Omental fat pad (tissue), 4 donors: ENCODE measurements around the gene DDX39A. TPM values are rescaled to one million over a fixed set of nuclear protein-coding genes. Genes with fewer than 3 reads are reported as not detected.
"Not testable (repeated sequence)": the region's sequence is repeated elsewhere in the genome, so short reads cannot be mapped to it uniquely, and the experiment has no call there.

Experiments
- ATAC-seq: fragments of 150-250 bp; one replicate; pipeline ENCODE4 v1.9.1; 2016; ENCODE audit warnings: mild to moderate bottlenecking, moderate library complexity; ENCODE audit not compliant: low FRiP score
- DNase-seq: peaks from one replicate; pipeline ENCODE4 v3.0.0-alpha.2; 2019; ENCODE audit warnings: low spot score
- total RNA-seq, 4 donors: library from RNA; depleted of rRNA; stranded (reverse); fragments of >200 nt; gene quantifications; one replicate each; pipeline ENCODE4 v1.1.0, GENCODE V29; 2016
- TF ChIP-seq, protein P1 (sequence below), 3 donors: fragments of 450-650 bp; IDR thresholded peaks; one replicate each; pipeline ENCODE4 v1.5.1; 2016 to 2017; ENCODE audit warnings: antibody characterized with exemption in 3 of 3, mild to moderate bottlenecking in 3 of 3, moderate library complexity in 2 of 3

Gene DDX39A
- total RNA-seq, 4 donors from 2014 or later: 68.4 to 139 (median 76.3) TPM

DNA sequence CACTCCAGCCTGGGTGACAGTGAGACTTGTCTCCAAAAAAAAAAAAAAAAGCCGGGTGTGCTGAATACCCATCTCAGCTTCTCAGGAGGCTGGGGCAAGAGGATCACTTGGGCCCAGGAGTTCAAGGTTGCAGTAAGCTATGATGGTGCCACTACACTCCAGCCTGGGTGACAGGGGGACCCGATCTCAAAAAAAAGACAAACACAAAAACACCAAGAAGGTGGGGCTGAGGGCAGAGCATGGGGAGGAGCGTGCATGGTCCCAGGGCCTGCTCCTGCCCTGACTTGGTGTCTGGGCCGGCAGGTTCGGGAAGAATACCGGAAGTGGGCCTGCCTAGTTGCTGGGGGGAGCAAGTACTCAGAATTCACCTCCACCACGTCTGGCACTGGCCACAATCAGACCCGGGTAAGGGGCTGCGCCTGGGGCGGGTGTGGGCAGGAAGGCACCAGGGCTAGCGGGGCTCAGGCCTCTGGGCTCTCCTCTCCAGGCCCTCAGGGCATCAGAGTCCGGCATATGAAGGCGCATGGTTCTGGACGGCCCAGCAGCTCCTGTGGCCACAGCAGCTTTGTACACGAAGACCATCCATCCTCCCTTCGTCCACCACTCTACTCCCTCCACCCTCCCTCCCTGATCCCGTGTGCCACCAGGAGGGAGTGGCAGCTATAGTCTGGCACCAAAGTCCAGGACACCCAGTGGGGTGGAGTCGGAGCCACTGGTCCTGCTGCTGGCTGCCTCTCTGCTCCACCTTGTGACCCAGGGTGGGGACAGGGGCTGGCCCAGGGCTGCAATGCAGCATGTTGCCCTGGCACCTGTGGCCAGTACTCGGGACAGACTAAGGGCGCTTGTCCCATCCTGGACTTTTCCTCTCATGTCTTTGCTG lies 11.3 kb downstream of the DDX39A start:
- TF ChIP-seq, protein P1, sequence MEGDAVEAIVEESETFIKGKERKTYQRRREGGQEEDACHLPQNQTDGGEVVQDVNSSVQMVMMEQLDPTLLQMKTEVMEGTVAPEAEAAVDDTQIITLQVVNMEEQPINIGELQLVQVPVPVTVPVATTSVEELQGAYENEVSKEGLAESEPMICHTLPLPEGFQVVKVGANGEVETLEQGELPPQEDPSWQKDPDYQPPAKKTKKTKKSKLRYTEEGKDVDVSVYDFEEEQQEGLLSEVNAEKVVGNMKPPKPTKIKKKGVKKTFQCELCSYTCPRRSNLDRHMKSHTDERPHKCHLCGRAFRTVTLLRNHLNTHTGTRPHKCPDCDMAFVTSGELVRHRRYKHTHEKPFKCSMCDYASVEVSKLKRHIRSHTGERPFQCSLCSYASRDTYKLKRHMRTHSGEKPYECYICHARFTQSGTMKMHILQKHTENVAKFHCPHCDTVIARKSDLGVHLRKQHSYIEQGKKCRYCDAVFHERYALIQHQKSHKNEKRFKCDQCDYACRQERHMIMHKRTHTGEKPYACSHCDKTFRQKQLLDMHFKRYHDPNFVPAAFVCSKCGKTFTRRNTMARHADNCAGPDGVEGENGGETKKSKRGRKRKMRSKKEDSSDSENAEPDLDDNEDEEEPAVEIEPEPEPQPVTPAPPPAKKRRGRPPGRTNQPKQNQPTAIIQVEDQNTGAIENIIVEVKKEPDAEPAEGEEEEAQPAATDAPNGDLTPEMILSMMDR (IDR thresholded peaks at IDR 0.05): no peak
- ATAC-seq: no peak
- DNase-seq: no peak

DNA sequence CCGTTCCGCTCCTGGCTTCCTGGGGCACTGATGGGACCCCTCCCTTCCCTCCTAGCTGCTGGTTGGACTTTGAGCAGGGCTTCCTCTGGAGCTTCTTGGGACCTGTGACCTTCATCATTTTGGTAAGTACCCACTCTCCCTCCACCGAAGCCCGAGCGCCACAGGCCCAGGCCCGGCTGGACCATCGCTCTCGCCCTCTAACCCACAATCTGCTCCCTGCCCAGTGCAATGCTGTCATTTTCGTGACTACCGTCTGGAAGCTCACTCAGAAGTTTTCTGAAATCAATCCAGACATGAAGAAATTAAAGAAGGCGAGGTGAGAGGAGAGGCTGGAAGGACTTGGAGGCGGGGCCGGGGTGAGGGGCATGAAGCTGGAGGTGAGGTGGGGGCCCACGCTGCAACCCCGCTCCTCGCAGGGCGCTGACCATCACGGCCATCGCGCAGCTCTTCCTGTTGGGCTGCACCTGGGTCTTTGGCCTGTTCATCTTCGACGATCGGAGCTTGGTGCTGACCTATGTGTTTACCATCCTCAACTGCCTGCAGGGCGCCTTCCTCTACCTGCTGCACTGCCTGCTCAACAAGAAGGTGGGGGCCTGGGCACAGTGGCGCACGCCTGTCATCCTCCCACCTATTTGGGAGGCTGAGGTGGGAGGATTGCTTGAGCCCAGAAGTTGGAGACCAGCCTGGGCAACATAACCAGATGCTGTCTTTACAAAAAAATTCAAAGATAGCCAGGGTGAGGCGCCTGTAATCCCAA lies 12.3 kb downstream of the DDX39A start:
- no peak for DNase-seq
- ATAC-seq: no peak
- TF ChIP-seq, protein P1 (IDR thresholded peaks at IDR 0.05): no peak

DNA sequence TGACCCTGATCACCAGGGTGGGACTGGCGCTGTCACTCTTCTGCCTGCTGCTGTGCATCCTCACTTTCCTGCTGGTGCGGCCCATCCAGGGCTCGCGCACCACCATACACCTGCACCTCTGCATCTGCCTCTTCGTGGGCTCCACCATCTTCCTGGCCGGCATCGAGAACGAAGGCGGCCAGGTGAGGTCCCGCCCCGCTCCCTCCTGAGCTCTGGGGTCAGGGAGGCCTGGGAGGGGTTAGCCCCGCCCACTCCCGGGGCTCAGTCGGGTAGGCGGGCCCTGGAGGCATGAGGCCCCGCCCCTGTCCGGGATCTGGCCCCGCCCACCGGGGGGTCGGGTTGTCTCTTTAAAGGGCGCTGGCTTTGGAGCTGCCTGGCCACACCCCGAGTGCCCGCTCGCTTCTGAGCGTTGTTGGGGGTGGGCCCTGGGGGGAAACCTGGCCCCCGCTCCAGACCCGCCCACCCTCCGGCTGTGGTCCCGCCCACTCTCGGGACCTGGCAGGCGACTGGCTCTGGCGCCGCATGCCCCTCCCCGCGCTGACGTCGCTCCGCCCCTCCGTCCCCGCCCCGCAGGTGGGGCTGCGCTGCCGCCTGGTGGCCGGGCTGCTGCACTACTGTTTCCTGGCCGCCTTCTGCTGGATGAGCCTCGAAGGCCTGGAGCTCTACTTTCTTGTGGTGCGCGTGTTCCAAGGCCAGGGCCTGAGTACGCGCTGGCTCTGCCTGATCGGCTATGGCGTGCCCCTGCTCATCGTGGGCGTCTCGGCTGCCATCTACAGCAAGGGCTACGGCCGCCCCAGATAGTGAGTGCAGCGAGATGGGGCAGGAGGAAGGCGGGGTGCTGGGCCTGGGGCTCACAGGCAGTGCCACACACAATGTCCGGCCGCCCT lies 13.1 kb downstream of the DDX39A start:
- DNase-seq: peak; percentile 53
- TF ChIP-seq, protein P1 (IDR thresholded peaks at IDR 0.05): peak in 1 of 3 donors; percentile 82
- peak; percentile 71 for ATAC-seq

DNA sequence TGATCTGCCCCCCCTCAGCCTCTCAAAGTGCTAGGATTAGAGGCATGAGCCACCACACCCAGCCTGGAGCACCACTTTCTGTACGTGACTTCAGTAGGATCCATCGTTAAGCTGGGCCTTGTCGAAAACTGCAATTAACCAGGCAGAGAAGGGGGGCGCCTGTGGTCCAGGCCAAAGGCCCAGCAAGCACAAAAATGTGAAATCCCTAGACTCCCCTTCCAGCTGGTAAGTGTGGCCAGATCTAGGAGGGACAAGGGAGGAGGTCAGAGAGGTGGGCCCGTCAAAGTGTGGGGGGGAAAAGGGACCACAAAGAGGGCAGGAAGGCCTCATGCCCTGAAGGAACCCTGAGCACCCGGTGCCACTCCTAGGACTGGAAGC lies 13.8 kb downstream of the DDX39A start:
- TF ChIP-seq, protein P1 (IDR thresholded peaks at IDR 0.05): no peak
- DNase-seq (no peak), ATAC-seq (no peak)

- TF ChIP-seq, protein P1 (IDR thresholded peaks at IDR 0.05): no peak
- DNase-seq (no peak), ATAC-seq (no peak)
Measured at GRCh38 chr19:14404312-14404711, 14.8 kb downstream of the DDX39A start.

GRCh38 chr19:14403145-14403930 lies 15.8 kb downstream of the DDX39A start:
- ATAC-seq, DNase-seq: not testable (repeated sequence)
